Ramos (cell line): ENCODE measurements around the gene MAST4.

Experiments
- in situ Hi-C: fragments of 300-500 bp; cut with MboI; formaldehyde crosslinking; loops from one replicate; pipeline ENCODE4 v1.14.3; 2022; ENCODE audit warnings: low sequenced_read_pairs; ENCODE audit not compliant: unreplicated experiment

Gene MAST4

DNA sequence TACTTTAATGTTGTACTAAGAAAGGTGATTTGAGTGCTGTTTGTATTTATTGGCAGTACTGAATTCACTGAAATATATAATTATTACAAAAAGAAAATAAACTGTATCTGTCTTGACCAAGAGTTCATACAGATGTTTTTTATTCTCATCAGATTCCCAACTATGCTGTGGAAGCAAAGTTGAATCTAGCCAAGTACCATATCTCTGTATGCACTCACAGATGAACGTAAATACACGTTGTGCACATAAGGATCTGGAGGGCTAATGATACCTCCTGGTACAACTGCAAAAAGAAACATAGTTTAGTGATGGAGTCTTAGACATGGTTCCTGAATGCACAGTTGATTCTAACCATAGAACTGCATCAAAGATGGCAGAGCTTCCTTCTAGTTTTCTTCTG is 431.0 kb downstream of the MAST4 start:
- in situ Hi-C loops = no loop called here

DNA sequence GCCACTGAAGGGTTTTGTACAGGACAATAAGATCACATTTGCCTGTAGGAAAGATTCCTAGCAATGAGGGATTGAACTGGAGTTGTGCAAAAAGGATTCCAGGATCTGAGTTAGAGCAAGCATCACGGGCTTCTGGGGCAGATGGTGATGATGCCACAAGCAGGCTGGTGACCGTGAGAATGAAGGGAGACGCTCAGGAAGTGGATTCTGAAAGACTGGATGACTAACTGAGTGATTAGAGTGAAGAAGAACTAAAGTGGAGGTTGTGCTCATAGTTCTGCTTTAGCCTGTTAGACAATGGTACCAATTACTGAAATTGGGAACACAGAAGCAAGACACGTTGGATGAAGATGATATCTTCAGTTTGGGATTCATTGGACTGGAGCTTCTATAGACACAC is 432.2 kb downstream of the MAST4 start:
- in situ Hi-C loops = no loop called here

DNA sequence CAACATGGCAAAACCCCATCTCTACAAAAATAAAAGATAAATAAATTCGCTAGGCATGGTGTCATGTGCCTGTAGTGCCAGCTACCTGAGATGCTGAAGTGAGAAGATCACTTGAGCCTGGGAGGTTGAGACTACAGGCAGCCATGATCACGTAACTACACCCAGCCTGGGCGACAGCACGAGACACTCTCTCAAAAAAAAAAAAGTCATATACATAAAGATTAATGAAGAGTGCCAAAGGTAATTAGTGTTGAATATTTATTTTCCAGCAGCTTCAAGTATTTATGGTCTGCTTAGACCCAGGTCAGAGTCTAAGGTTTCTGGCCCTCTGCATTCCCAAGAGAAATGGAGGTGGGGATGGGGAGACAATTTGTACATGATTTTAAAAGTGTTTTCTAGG is 432.7 kb downstream of the MAST4 start:
- in situ Hi-C loops = no loop called here

DNA sequence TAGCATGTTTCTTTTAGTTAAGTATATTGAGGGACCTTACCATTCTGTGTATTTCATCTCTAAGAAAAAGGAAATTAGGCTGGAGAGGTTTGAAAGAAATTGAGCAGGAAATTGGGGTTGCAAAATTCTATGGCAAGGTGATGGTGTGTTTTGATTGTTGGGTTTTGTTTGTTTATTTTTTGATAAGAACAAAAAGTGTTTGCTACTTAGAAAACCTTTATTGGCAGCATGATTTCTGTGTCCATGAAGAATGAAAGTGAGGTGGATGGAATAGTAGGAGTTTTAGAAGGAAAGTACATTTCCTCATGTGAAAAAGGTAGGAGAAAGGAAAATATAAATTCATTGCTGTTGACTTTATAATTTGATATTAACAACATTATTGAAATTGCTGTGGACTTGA is 433.3 kb downstream of the MAST4 start:
- in situ Hi-C loops = no loop called here

DNA sequence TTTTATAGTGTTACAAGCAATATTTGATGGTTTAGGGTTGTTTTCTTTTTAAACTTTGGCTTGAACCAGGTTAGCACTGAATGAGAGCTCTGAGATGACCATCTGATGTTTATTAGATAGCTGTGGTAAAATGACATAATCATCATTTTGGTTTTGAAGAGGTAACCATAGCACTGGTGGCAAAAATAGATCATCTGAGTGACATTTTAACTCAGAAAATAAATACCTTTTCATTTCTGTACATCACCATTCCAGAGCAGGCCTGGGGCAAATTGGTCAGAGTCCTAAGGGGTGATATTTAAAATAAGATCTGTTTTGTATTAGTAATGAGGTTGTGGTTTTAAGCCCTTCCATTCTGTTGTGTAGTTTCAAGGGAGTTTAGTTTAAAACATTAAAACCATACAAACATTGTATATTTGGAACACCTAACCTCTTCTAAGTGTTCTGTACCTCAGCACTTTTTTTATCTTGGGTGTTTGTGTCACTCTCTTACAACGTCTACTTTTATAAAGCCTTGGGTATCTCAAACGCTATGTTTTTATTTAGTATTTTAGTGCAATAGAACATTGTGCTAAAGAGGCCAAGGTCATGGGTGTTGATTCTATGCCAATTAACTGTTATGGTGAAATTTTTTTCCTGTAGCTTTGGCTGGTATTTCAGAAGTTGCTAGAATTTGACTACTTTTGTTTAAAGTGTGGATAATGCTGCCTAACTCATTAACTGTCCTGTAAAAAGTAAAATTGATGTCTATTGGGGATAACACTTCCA is 434.3 kb downstream of the MAST4 start:
- in situ Hi-C loops = no loop called here

DNA sequence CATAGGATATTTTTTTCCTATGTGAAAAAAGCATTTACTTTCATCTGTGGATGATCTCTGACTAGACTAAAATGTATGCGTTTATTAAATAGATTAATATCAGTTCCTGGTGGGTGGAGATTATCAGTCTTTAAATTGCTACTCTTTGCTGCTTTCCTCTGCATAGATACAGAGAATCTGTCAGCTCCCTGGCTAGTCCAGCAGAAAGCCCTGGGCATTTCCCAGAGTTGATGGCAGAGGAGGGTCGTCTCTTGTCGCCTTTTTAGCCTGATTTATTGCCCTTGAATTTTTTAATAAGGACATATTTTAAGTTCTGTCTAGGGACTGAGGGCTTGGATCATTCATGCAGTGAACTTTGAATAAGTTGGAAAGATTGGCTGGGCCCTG is 434.9 kb downstream of the MAST4 start:
- in situ Hi-C loops = no loop called here

DNA sequence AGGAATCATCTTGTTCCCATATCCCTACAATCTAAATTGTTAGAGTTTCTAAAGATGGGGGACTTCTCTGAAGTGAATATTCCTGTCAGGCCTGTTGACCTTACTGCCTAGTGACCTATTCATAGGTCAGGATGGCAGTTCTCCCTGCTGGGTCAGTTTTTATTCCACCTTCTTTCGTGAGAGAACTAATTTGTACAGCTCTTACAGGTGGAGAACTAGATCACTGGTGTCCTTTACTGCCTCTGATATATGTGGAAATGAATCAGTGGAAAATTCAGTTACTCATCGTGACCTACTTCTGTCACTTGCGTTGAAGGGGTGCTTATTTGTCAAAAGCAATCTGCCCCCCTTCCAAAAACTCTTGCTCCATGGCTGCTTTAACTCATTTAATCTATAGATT is 435.5 kb downstream of the MAST4 start:
- in situ Hi-C loops = no loop called here

DNA sequence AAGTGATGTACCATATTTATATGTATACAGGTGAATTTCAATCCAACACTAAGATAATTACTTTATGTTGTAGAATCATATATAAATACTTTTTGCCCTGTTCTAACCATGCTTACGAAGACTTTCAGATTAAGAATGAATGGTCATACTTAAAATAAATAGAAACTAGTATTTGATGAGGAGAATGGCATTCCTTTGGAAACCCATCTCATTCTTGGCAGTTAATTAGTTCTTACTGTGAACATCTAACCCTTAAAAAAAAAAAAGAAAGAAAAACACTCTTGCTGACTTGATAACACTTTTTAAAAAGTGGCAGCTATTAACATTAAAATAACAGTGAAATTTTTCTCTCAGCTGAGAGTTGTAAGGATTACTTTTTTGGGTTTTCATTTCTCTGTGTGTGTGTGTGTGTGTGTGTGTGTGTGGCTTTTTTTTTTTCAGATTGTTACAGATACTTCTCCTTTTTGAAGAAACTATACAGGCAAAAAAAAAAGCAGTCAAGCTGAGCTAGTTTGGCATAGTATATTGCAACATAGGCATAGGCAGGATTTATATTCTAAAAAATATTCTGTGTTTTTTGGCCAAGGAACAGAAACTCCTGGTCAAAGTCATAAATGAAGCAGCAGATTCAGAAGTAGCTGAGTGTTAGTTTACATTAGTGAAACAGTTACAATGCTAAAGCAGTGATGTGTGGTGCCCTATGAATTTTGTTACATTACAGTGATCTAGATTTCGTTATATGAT is 436.9 kb downstream of the MAST4 start:
- in situ Hi-C loops = no loop called here

DNA sequence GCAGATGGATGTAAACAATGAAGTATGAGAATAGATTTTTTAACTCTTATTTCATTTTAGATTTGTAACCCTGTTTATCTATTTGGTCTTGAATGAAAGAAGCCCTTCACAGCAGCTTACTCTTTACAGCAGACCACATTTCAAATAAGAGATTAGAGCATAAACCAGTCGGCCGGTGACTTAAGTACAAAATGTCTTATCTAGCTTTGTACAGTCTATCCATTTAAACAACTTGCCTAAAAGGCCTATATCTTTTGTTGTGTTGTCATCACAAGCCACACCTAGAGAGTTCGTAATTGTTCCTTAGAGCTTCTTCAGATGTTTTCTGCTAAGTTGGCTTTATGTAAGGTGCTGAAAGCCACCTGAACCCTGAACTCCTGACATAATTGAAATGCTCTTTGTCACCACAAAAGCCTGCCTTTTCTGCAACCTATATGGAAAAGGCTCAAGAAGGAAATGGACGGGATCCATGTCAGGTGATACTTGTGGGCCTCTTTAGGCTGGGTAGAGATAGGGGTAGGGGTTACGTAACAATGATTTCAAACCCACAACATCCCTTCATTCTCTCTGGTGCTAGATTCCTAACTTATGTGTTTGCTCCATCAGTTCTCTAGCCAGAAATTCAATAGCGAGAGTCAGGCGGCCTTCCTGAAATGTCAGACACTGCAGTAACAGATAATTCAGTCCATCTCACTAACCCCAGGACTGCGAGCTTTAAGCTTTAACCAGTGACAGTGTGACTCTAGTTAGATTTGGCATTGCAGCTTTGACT is 437.9 kb downstream of the MAST4 start:
- in situ Hi-C loops = no loop called here

DNA sequence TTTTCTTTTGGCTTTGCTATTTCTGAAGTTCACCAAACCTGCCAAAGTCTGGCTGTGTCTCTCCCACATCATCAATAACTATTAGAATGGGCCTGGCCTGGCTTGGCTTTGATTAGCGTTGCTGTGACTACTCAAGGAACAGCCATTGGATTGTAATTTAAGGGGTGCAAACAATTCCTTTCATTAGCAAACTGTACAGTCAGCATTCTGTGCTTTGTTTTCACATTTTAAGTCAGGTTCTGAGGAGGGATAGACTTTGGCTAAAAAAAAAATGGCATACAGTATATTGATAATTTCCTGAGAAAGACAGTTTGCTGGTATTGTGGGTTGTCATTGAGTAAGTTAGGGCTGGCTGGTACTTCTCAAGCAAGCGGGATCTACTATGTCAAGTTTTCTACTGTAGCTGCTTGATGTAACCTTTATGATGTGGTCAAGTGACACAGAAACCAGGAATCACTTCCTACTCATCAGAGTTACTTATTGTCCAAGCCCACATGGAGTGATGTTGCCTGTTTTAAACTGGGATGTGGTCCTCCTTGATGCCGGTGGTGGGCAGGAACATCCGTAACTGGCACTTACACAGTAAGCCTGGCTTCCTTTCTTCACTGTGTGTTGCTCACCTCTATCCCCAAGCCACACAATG is 439.0 kb downstream of the MAST4 start:
- in situ Hi-C loops = no loop called here

DNA sequence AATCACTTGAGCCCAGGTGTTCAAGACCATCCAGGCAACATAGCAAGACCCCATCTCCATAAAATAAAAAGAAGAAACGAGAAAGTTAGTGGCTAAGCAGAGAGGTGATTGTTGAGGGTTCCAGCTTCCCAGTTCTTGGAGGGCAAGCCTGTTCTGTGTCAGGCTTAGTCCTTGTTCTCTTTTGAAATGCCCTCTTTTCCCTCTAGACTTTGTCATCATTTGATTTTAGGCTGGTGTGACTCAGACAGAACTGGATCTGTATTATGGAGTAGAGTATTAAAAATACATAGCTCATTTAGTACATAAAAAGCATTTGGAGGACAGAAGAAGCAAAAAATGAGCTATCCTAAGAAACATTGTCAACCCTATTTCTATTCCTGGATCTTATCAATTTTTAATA is 441.0 kb downstream of the MAST4 start:
- in situ Hi-C loops = no loop called here

DNA sequence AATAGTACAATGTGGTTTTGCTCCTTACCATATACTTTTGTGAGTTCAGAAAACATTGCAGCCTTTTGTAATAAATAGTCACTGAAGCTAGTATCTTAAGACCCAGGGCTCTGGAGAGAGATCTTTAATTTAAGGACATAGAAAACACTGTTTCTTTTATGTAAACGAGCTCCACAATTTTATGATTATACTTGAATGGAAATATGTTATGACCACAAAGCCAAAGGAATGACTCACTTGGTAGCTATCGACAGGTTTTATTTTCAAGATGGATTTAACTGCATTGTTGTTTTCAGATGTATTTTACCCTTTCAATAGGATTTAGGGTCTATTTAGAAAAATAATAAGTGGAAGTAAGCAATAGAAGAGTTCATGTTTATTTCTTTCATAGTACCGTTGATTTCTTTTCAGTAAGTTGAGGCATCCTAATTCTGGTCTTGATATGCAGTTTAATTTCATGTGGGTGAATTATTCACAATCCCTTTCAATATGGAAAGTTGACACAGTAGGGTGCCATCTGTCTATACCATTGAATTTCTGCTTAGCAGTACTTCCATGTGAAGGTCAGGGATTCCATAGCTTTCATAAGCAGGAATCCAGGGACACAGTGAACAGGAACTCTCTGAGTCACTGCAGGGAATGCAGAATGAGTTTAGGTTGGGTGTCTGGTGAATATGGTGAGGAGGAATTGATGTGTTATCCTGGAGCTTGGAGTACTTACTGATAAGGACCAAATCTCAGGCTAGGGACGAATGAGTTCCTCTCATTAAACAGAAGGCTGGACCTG is 442.8 kb downstream of the MAST4 start:
- in situ Hi-C loops = no loop called here

DNA sequence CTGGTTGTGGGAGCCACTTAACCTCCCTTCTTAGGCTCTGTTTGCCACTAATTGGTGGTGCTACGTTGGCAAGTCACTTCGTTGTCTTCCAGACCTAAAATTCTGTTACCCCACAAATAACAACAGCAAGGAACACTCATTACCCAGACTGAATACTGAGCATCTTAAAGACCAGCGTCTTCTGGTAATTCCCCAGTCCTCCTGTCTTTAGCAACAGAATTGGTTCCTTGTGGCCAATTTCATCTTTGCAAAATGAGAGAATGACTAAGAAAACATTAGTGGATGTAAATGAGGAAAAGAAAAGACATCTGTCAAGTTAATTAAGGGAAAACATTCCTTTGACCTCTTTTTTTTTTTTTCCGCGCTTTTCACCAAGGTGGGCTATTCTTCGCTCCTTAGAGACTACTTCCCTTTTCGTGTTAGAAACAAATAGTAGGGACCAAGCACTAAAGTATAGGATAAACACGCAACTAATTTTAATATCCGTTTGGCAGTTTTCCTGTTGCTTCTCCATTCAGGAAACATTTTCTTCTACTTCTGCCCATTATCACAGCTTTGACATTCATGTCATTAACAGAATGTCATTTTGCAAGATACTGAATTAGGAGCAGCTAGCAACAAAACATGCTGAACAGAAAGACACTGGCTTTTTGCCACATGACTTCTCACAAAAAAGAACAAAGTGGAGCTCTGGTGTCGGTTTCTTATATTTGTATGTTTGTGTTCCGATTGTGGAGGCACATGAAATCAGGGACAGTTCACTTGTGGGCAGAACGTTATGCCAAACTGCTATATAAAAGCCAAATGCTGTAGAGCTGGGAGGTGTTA is 446.2 kb downstream of the MAST4 start:
- in situ Hi-C loops = no loop called here

DNA sequence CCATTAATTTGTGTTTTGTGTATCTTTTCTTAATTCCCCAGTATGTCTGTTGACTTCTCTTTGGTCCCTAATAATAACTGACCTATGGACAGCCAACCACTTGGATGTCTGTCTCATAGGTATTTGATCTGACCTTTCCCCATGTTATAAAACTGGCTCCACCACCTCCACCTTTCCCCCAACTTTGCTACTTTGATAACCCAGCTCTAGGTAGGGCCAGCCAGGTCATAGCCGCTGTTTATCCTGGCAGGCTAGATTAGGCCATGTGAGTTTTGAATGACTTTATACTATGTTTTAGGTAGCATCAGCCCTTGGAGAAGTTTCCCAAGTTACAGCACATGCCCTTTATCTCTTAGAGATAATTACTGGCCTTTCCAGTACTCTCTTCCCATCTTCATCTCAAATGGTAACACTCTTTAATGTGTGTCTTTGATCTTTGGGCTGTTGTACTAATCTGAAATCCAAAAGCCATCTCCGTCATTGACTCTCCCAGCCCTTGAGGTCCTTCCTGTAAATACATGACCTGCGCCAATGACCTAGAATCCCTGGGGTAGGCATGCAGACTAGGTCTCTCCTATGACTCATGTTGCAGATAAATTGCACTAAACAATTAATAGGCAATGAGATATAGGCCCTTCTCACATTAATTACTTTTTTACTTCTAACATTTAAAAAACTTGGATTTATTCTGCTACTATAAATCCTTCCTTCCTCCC is 447.8 kb downstream of the MAST4 start:
- in situ Hi-C loops = no loop called here

DNA sequence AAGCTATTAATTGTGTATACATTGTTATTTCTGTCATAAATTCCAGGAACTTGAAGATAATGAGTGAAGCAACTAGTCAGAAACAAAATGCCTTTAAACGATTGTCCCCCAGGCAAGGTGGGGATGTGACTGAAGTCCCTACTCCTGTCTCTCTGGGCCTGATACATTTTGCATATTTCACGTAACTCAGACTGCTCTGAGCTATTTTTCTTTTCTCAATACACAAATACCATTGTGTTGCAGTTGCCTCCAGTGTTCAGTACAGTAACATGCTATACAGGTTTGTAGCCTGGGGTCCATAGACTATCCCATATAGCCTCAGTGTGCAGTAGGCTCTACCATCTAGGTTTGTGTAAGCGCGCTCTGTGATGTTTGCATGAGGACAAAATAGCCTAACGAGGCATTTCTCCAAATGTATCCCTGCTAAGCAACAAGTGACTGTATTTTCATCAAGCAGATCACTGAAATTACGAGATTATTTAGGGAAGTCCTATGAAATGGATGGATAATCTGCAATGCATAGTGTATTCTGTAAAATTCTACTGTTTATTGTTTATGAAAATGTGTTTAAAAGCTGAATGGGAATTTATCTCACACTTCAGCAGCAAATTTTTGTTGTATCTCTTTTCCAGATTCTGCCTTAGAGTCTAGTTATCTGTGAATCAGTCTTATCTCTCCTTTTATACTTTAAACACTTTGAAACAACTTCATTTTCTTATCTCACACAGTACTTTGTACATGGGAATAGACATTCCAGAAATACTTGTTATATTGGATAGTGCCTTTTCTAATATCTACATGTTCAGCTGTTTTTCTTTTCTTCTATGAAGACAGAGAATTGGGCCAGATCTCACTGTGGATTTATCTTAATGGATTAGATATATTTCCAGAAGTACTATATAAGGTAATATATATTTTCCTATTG is 449.9 kb downstream of the MAST4 start:
- in situ Hi-C loops = no loop called here

DNA sequence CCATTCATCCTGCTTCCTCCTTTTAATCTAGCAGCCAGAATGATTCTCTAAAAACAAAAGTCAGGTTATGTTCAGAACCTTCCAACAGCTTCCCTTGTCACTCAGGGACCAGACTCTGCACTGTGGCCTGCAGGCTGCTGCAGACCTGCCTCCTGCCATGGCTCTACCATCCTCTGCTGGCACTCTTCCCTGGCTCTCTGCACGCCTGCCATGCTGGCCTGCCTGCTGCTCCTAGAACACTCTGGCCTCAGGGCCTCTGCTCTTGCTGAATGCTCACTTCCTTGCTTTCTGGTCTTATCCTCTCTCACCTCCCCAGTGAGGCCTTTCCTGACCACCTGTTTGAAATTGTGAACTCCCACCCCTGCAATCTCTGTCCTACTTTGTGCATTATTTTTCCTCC is 451.0 kb downstream of the MAST4 start:
- in situ Hi-C loops = no loop called here

DNA sequence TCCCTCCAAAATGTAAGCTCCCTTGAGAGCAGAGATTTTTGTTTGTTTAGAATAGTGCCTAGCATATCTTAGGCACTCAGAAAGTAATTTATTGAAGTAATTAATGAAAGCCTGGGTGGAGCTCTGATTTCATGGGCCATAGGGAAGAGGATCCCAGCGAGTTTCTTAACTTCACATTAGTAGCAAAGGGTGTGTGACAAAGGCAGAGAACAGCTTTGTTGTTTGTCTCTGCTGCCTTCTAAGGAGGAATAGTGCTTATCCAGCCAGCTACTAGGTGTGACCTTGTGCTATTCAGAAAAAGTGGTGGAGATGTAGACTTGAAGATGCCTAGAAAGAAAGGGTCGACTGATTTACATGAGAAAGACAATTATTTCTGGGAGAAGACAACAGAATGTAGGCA is 451.4 kb downstream of the MAST4 start:
- in situ Hi-C loops = no loop called here
